ENCODE results near the gene STX18. TPM values are rescaled to one million over a fixed set of nuclear protein-coding genes. Genes with fewer than 3 reads are reported as not detected.

STX18 gene
- total and polyA plus RNA-seq, 2 donors (not counting 3 experiments of a cell fraction or from before 2014, with no cell fraction given): 30.7 to 31.2 TPM

GRCh38 chr4:4425696-4426095 lies 116.2 kb downstream of the STX18 start:
- FAIRE-seq (no peak), DNase-seq (ENCODE audit: low read depth, low spot score) (no peak)
- Histone ChIP-seq H3K4me2 (ENCODE audit: insufficient read depth, low read length) (no peak overlapping the region), H3K4me3 (replicated peaks in 1 of 3; ENCODE audit: insufficient read depth in 1 of 3, low read depth in 1 of 3, low read length in 3 of 3) (no peak overlapping the region), H3K4me1 (ENCODE audit: control insufficient read depth, extremely low read depth, insufficient read depth, low read length) (peaks cover under 1% of the 10 kb centered on the region), H3K36me3 (ENCODE audit: control insufficient read depth in 2 of 2, extremely low read depth in 1 of 2, insufficient read depth in 2 of 2, low read length in 2 of 2) (peaks cover 2 to 8% of the 10 kb centered on the region in 2 experiments), H4K20me1 (replicated peaks; ENCODE audit: control insufficient read depth, extremely low read depth, insufficient read depth, low read length) (no peaks in the 10 kb centered on the region), H2AFZ (ENCODE audit: low read depth, low read length) (no peak overlapping the region), H3K27ac (ENCODE audit: insufficient read depth, low read depth, low read length) (no peak overlapping the region), H3K9ac (replicated peaks; ENCODE audit: extremely low read depth, insufficient read depth, low read length) (no peak overlapping the region), H3K27me3 (ENCODE audit: control insufficient read depth in 2 of 2, insufficient read depth in 2 of 2, low read length in 2 of 2) (no peaks in the 10 kb centered on the region), H3K79me2 (ENCODE audit: control insufficient read depth, insufficient read depth, low read length) (no peaks in the 10 kb centered on the region), H3K9me1 (replicated peaks; ENCODE audit: control insufficient read depth, extremely low read depth, insufficient read depth, low read length) (no peaks in the 10 kb centered on the region), H3K9me3 (replicated peaks; ENCODE audit: control insufficient read depth, insufficient read depth, low read length) (no peaks in the 10 kb centered on the region)
- ChIA-PET CTCF (interaction anchor here (0.8 kb wide), 1 partner anchor 14 kb away, joined by 3 read pairs; no protein-coding TSS in a partner anchor), POLR2A (no interaction called here)
- dilution Hi-C loops (cut with MboI; ENCODE audit: extremely low pct_ligation_motif_present, low sequenced_read_pairs) (no loop called here), intact Hi-C loops (cut with micrococcal nuclease) (no loop called here)
- BruUV-seq (replicated peaks): no TSS peak
- TF ChIP-seq JUN (IDR thresholded peaks at IDR 0.05; ENCODE audit: borderline replicate concordance, insufficient read depth, insufficient read length, low read depth) (no peak), EZH2 (IDR thresholded peaks at IDR 0.05; ENCODE audit: borderline replicate concordance, low read depth, low read length, severe bottlenecking) (no peak)

GRCh38 chr4:4425119-4425690 lies 116.6 kb downstream of the STX18 start:
- no TSS peak for BruUV-seq (replicated peaks)
- H3K27me3 ChIP-seq (ENCODE audit: control insufficient read depth in 2 of 2, insufficient read depth in 2 of 2, low read length in 2 of 2): no peaks in the 10 kb centered on the region
- no peaks in the 10 kb centered on the region for H4K20me1 ChIP-seq (replicated peaks; ENCODE audit: control insufficient read depth, extremely low read depth, insufficient read depth, low read length)
- no peaks in the 10 kb centered on the region for H3K9me3 ChIP-seq (replicated peaks; ENCODE audit: control insufficient read depth, insufficient read depth, low read length)
- H3K4me2 ChIP-seq (ENCODE audit: insufficient read depth, low read length): no peak overlapping the region
- peaks cover 2 to 12% of the 10 kb centered on the region in 2 experiments for H3K36me3 ChIP-seq (ENCODE audit: control insufficient read depth in 2 of 2, extremely low read depth in 1 of 2, insufficient read depth in 2 of 2, low read length in 2 of 2)
- H3K4me3 ChIP-seq (replicated peaks in 1 of 3; ENCODE audit: insufficient read depth in 1 of 3, low read depth in 1 of 3, low read length in 3 of 3): no peak overlapping the region
- CTCF ChIA-PET: interaction anchor here (0.8 kb wide), 1 partner anchor 14 kb away, joined by 3 read pairs; no protein-coding TSS in a partner anchor
- POLR2A ChIA-PET: no interaction called here
- no peaks in the 10 kb centered on the region for H3K4me1 ChIP-seq (ENCODE audit: control insufficient read depth, extremely low read depth, insufficient read depth, low read length)
- no peaks in the 10 kb centered on the region for H3K9me1 ChIP-seq (replicated peaks; ENCODE audit: control insufficient read depth, extremely low read depth, insufficient read depth, low read length)
- dilution Hi-C loops (cut with MboI; ENCODE audit: extremely low pct_ligation_motif_present, low sequenced_read_pairs) (no loop called here), intact Hi-C loops (cut with micrococcal nuclease) (no loop called here)
- H3K9ac ChIP-seq (replicated peaks; ENCODE audit: extremely low read depth, insufficient read depth, low read length): no peak overlapping the region
- no peak overlapping the region for H2AFZ ChIP-seq (ENCODE audit: low read depth, low read length)
- TF ChIP-seq POLR2A (IDR thresholded peaks at IDR 0.05; ENCODE audit: low read depth, low read length): no peak
- TF ChIP-seq MYC (IDR thresholded peaks at IDR 0.05; ENCODE audit: low read depth, low read length): no peak
- H3K79me2 ChIP-seq (ENCODE audit: control insufficient read depth, insufficient read depth, low read length): no peaks in the 10 kb centered on the region
- no peak overlapping the region for H3K27ac ChIP-seq (ENCODE audit: insufficient read depth, low read depth, low read length)
- DNase-seq (ENCODE audit: low read depth, low spot score) (no peak), FAIRE-seq (no peak)
